B cell (primary cell): ENCODE measurements around the gene PLA2G6.

ENCODE experiments used
- EZH2 ChIP-seq: IDR thresholded peaks from 2 replicates; pipeline ENCODE4 v1.6.1; 2012; ENCODE audit warnings: borderline replicate concordance, low read depth, mild to moderate bottlenecking, moderate library complexity, low read length; ENCODE audit not compliant: insufficient read depth, poor library complexity, severe bottlenecking
- TF ChIP-seq, protein P1 (sequence below): fragments of 200-600 bp; IDR thresholded peaks from one replicate; pipeline ENCODE4 v1.8.0; 2022; ENCODE audit warnings: antibody characterized with exemption, mild to moderate bottlenecking

DNA sequence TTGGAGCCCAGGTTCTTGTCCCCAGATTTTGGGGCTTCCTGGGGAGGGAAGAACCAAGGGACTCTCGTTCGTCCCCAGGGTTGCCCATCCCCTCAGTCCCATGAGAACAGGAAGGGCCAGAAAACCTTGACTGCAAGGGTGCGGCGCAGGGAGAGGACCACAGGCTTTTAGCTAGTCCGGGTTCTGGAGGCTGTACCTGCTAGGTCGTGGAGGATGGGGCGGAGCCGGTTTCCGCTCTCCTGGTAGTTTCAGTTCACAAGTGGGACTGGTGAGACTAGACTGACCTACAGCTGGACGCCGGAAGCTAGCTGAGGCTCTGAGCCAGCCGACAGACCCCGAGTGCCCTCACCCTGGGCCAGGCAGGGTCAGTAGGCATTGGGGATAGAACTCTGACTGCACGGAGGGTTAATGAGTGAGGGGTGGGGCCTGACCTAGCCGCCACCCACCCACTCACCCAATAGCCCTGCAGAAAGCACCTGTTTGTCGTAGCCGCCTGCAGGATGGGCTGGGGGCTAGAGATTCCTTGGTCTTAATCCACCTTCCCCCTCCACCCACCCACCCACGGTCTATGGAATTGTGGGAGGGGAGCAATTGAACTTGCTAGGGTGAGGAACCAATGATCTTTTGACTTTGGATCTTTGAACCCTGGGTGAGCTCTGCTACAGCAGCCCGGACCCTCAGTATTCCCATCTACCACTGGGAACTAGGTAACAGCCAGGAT is 21.6 kb upstream of the PLA2G6 start:
- TF ChIP-seq, protein P1, sequence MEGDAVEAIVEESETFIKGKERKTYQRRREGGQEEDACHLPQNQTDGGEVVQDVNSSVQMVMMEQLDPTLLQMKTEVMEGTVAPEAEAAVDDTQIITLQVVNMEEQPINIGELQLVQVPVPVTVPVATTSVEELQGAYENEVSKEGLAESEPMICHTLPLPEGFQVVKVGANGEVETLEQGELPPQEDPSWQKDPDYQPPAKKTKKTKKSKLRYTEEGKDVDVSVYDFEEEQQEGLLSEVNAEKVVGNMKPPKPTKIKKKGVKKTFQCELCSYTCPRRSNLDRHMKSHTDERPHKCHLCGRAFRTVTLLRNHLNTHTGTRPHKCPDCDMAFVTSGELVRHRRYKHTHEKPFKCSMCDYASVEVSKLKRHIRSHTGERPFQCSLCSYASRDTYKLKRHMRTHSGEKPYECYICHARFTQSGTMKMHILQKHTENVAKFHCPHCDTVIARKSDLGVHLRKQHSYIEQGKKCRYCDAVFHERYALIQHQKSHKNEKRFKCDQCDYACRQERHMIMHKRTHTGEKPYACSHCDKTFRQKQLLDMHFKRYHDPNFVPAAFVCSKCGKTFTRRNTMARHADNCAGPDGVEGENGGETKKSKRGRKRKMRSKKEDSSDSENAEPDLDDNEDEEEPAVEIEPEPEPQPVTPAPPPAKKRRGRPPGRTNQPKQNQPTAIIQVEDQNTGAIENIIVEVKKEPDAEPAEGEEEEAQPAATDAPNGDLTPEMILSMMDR, result no peak
- no peak for TF ChIP-seq EZH2
